Measurements from ENCODE around the gene CHD3. TPM values are rescaled to one million over a fixed set of nuclear protein-coding genes. Genes with fewer than 3 reads are reported as not detected.

CHD3 gene
- total RNA-seq, 2 donors from 2014 or later = 53.7 to 69.9 TPM

DNA sequence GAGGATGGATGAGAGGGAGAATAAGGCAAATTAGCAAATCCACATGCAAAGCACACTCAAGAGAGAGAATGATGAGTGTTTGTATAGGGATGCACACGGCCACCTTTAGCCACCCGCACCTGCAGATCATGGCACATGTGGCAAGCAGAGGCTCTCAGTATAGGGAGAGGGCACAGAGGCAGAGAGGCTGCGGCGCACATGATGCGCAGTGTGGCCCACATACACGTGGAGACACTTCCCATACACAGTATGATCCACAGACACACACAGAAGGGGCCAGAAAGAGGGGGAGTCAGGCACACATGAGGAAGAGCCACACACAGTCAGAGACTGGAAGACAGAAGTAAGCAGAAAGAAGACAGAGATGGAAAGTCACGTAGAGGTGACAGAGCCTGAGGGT lies 6.5 kb upstream of the CHD3 start:
- H3K9me3 ChIP-seq = no peaks in the 10 kb centered on the region
- no peak for ATAC-seq
- H3K4me3 ChIP-seq = no peak overlapping the region
- peaks cover 27% of the 10 kb centered on the region for H3K4me1 ChIP-seq
- TF ChIP-seq POLR2A (IDR thresholded peaks at IDR 0.05) = no peak
- TF ChIP-seq CTCF (IDR thresholded peaks at IDR 0.05) = no peak
- peaks cover 0 to 3% of the 10 kb centered on the region in 2 donors for H3K36me3 ChIP-seq (replicated peaks in 1 of 2; ENCODE audit: insufficient read depth in 1 of 2, low read depth in 2 of 2)
- WGBS, 2 donors = 64 to 72% methylated on average over 7 of the region's 7 CpGs
- H3K27ac ChIP-seq = peak overlapping the region in 2 of 4 donors; percentile 22 to 47
- DNase-seq = no peak
- intact Hi-C loops (cut with DNase I) = no loop called here
- no peaks in the 10 kb centered on the region for H3K27me3 ChIP-seq

DNA sequence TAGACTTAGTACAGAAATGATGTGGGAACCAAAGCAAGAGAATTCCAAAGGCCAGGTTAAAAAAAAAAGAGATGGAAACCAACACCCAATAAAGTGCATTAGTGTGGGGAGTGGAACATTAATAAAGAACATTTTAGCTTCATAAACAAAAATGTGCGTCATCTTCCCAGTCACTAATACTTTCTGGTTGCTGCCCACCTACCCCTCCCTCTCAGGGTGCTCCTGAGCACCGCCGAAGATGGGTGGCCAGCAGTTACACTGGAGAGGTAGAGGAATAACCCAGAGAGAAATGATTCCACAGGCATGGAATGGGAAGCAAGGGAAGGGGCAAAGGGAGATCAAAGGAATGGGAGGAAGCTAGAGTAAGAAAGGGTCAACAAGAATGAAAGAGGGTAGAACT lies 6.0 kb upstream of the CHD3 start:
- Histone ChIP-seq H3K27ac (peak overlapping the region in 3 of 4 donors; percentile 35 to 98 (median 47)), H3K9me3 (no peaks in the 10 kb centered on the region), H3K27me3 (no peaks in the 10 kb centered on the region), H3K36me3 (replicated peaks in 1 of 2; ENCODE audit: insufficient read depth in 1 of 2, low read depth in 2 of 2) (peaks cover 0 to 3% of the 10 kb centered on the region in 2 donors), H3K4me3 (no peak overlapping the region), H3K4me1 (peaks cover 32% of the 10 kb centered on the region)
- DNase-seq (no peak), ATAC-seq (no peak)
- TF ChIP-seq CTCF (IDR thresholded peaks at IDR 0.05) = no peak
- peak in 1 of 3 donors; percentile 23 for TF ChIP-seq POLR2A (IDR thresholded peaks at IDR 0.05)
- intact Hi-C loops (cut with DNase I) = no loop called here
- 87 to 90% methylated on average over 3 of the region's 3 CpGs for WGBS, 2 donors

- no peaks in the 10 kb centered on the region for H3K27me3 ChIP-seq
- H3K36me3 ChIP-seq (replicated peaks in 1 of 2; ENCODE audit: insufficient read depth in 1 of 2, low read depth in 2 of 2) = peaks cover 0 to 3% of the 10 kb centered on the region in 2 donors
- H3K4me1 ChIP-seq = peaks cover 45% of the 10 kb centered on the region
- ATAC-seq (no peak), DNase-seq (no peak)
- H3K27ac ChIP-seq = peak overlapping the region in 3 of 4 donors; percentile 36 to 98 (median 90)
- H3K9me3 ChIP-seq = no peaks in the 10 kb centered on the region
- no peak for TF ChIP-seq CTCF (IDR thresholded peaks at IDR 0.05)
- TF ChIP-seq POLR2A (IDR thresholded peaks at IDR 0.05) = no peak
- intact Hi-C loops (cut with DNase I) = no loop called here
- 1 to 7% methylated on average over 3 of the region's 3 CpGs for WGBS, 2 donors
- H3K4me3 ChIP-seq = no peak overlapping the region
Measured at GRCh38 chr17:7883781-7884386, 4.7 kb upstream of the CHD3 start.

- intact Hi-C loops (cut with DNase I) = no loop called here
- Histone ChIP-seq H3K27ac (peak overlapping the region; percentile 90 to 98 (median 94)), H3K4me3 (peak overlapping the region; percentile 53 to 77), H3K27me3 (no peaks in the 10 kb centered on the region), H3K9me3 (no peaks in the 10 kb centered on the region), H3K36me3 (replicated peaks in 1 of 2; ENCODE audit: insufficient read depth in 1 of 2, low read depth in 2 of 2) (no peaks in the 10 kb centered on the region), H3K4me1 (peaks cover 54% of the 10 kb centered on the region)
- TF ChIP-seq POLR2A (IDR thresholded peaks at IDR 0.05) = no peak
- no peak for TF ChIP-seq CTCF (IDR thresholded peaks at IDR 0.05)
- 0 to 1% methylated on average over 39 to 78 of the region's 100 CpGs for WGBS, 2 donors
- ATAC-seq (peak; percentile 16), DNase-seq (peak in 3 of 4 donors; percentile 17 to 56 (median 29))
Measured at GRCh38 chr17:7884581-7885366, 3.8 kb upstream of the CHD3 start.
